Measurements from ENCODE around the gene SIGLEC1.

SIGLEC1 gene

DNA sequence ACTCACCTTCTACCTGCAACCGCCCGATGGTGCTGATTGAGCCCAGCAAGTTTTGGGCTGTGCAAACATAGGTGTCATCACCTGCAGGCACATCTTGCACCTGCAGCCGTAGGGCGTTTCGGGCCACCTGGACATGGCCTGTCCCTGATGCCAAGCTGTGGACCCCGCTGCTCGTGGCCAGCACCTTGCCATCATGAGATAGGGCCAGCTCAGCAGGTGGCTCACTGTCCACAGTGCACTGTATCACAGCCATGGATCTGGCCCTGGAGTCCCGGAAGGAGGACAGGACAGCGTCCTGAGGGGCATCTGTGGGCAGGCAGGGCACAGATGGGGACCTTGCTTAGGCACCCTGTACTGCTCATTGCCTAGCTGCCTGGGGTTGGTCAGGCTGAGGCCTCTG lies 20.5 kb downstream of the SIGLEC1 start:
- no peaks in the 10 kb centered on the region for H3K36me3 ChIP-seq (replicated peaks; ENCODE audit: insufficient read depth, low read length)
- no peaks in the 10 kb centered on the region for H3K9me3 ChIP-seq (replicated peaks; ENCODE audit: insufficient read depth, low read length)
- no peaks in the 10 kb centered on the region for H3K27me3 ChIP-seq (replicated peaks; ENCODE audit: insufficient read depth, low read length)
- no peak overlapping the region for H2AFZ ChIP-seq (ENCODE audit: low read length)
- H3K9ac ChIP-seq (ENCODE audit: low read length) = no peak overlapping the region
- no peaks in the 10 kb centered on the region for H3K79me2 ChIP-seq (ENCODE audit: low read length)
- no peak overlapping the region for H3K4me2 ChIP-seq (ENCODE audit: low read depth, low read length)
- no peak for TF ChIP-seq EZH2phosphoT487 (IDR thresholded peaks at IDR 0.05; ENCODE audit: low read length)
- no peaks in the 10 kb centered on the region for H3K9me2 ChIP-seq (replicated peaks; ENCODE audit: insufficient read depth, low read length)
- DNase-seq = no peak
- H3F3A ChIP-seq (ENCODE audit: insufficient read depth, low read length) = no peaks in the 10 kb centered on the region
- no peak overlapping the region for H3K27ac ChIP-seq (ENCODE audit: low read length)
- H3K4me1 ChIP-seq (ENCODE audit: low read length) = no peaks in the 10 kb centered on the region
- no peaks in the 10 kb centered on the region for H4K20me1 ChIP-seq (ENCODE audit: insufficient read depth, low read length)
- H3K4me3 ChIP-seq (ENCODE audit: low read length) = no peak overlapping the region

DNA sequence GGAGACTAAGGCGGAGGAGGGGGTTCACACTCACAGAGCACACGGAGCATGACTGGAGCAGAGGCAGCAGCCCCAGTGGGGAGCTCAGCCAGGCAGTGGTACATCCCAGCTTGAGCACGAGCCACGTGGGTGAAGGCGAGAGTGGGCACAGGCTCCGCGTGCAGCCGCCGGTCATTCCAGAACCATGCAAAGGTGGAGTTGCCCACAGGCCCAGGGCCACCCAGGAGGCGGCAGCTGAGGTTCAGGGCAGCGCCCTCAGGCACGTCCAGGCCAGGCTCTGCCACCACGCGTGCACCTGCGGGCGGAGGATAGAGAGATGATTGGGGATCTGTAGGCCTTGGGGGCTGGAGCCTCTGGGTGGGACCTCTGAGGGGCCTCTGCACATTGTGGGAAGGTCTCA lies 21.1 kb downstream of the SIGLEC1 start:
- H3K27ac ChIP-seq (ENCODE audit: low read length) = no peak overlapping the region
- H3K9ac ChIP-seq (ENCODE audit: low read length) = no peak overlapping the region
- no peaks in the 10 kb centered on the region for H3K9me2 ChIP-seq (replicated peaks; ENCODE audit: insufficient read depth, low read length)
- no peak overlapping the region for H2AFZ ChIP-seq (ENCODE audit: low read length)
- no peaks in the 10 kb centered on the region for H3K27me3 ChIP-seq (replicated peaks; ENCODE audit: insufficient read depth, low read length)
- no peak overlapping the region for H3K4me2 ChIP-seq (ENCODE audit: low read depth, low read length)
- no peaks in the 10 kb centered on the region for H3K36me3 ChIP-seq (replicated peaks; ENCODE audit: insufficient read depth, low read length)
- TF ChIP-seq, protein P1, sequence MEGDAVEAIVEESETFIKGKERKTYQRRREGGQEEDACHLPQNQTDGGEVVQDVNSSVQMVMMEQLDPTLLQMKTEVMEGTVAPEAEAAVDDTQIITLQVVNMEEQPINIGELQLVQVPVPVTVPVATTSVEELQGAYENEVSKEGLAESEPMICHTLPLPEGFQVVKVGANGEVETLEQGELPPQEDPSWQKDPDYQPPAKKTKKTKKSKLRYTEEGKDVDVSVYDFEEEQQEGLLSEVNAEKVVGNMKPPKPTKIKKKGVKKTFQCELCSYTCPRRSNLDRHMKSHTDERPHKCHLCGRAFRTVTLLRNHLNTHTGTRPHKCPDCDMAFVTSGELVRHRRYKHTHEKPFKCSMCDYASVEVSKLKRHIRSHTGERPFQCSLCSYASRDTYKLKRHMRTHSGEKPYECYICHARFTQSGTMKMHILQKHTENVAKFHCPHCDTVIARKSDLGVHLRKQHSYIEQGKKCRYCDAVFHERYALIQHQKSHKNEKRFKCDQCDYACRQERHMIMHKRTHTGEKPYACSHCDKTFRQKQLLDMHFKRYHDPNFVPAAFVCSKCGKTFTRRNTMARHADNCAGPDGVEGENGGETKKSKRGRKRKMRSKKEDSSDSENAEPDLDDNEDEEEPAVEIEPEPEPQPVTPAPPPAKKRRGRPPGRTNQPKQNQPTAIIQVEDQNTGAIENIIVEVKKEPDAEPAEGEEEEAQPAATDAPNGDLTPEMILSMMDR (IDR thresholded peaks at IDR 0.05; ENCODE audit: low read length) = no peak
- no peak for TF ChIP-seq EZH2 (optimal IDR thresholded peaks at IDR 0.05; ENCODE audit: low read depth, low read length)
- TF ChIP-seq EZH2phosphoT487 (IDR thresholded peaks at IDR 0.05; ENCODE audit: low read length) = no peak
- no peaks in the 10 kb centered on the region for H3K79me2 ChIP-seq (ENCODE audit: low read length)
- no peak for DNase-seq
- no peaks in the 10 kb centered on the region for H3K4me1 ChIP-seq (ENCODE audit: low read length)
- H4K20me1 ChIP-seq (ENCODE audit: insufficient read depth, low read length) = no peaks in the 10 kb centered on the region
- no peaks in the 10 kb centered on the region for H3K9me3 ChIP-seq (replicated peaks; ENCODE audit: insufficient read depth, low read length)
- no peak overlapping the region for H3K4me3 ChIP-seq (ENCODE audit: low read length)
- no peaks in the 10 kb centered on the region for H3F3A ChIP-seq (ENCODE audit: insufficient read depth, low read length)

DNA sequence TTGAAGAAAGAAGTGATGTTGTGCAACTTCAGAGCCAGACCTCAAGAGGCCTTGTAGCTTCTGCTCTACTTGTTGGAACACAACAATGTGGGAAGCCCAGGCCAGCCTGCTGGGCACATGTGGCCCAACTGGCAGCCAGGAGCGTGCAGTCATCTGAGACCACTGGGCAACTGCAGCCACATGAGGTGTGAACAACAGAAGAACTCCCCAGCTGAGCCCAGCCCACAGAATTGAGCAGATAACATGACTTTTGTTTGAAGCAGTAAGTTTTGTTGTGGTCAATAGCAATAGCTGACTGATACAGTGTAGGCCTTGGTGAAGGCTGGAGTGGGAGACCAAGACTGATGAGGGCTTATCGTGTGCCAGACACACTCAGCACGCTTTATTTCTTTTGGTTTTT lies 22.0 kb downstream of the SIGLEC1 start:
- no peak overlapping the region for H2AFZ ChIP-seq (ENCODE audit: low read length)
- no peaks in the 10 kb centered on the region for H3K4me1 ChIP-seq (ENCODE audit: low read length)
- DNase-seq = no peak
- H3K4me3 ChIP-seq (ENCODE audit: low read length) = no peak overlapping the region
- TF ChIP-seq, protein P1 (IDR thresholded peaks at IDR 0.05; ENCODE audit: low read length) = no peak
- no peak for TF ChIP-seq EZH2 (optimal IDR thresholded peaks at IDR 0.05; ENCODE audit: low read depth, low read length)
- TF ChIP-seq EZH2phosphoT487 (IDR thresholded peaks at IDR 0.05; ENCODE audit: low read length) = no peak
- H3K79me2 ChIP-seq (ENCODE audit: low read length) = no peaks in the 10 kb centered on the region
- H4K20me1 ChIP-seq (ENCODE audit: insufficient read depth, low read length) = no peaks in the 10 kb centered on the region
- peaks cover 7% of the 10 kb centered on the region; the same call in 1 of the 2 replicates for H3K27me3 ChIP-seq (replicated peaks; ENCODE audit: insufficient read depth, low read length)
- no peaks in the 10 kb centered on the region for H3K9me3 ChIP-seq (replicated peaks; ENCODE audit: insufficient read depth, low read length)
- H3K4me2 ChIP-seq (ENCODE audit: low read depth, low read length) = no peak overlapping the region
- H3F3A ChIP-seq (ENCODE audit: insufficient read depth, low read length) = no peaks in the 10 kb centered on the region
- no peak overlapping the region for H3K27ac ChIP-seq (ENCODE audit: low read length)
- H3K9ac ChIP-seq (ENCODE audit: low read length) = no peak overlapping the region
- no peaks in the 10 kb centered on the region for H3K9me2 ChIP-seq (replicated peaks; ENCODE audit: insufficient read depth, low read length)
- H3K36me3 ChIP-seq (replicated peaks; ENCODE audit: insufficient read depth, low read length) = no peaks in the 10 kb centered on the region

DNA sequence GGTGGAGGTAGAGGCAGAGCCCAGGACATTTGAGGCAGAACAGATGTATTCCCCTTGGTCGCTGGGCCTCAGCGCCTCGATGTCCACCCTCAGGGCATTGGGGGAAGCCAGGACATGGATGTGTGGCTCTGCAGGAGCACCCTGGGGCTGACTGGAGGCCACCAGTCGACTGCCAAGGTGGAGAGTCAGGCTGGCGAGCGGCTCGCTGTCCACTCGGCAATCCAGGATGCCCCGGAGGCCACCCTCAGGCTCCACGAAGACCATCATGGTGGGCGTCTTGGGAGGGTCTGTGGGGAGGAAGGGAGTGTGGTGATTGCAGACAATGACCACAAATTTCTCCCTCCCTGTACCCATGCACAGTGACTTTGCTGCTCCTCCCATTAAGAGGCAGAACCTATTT lies 22.4 kb downstream of the SIGLEC1 start:
- no peak for TF ChIP-seq EZH2 (optimal IDR thresholded peaks at IDR 0.05; ENCODE audit: low read depth, low read length)
- TF ChIP-seq, protein P1 (IDR thresholded peaks at IDR 0.05; ENCODE audit: low read length) = no peak
- no peak for TF ChIP-seq EZH2phosphoT487 (IDR thresholded peaks at IDR 0.05; ENCODE audit: low read length)
- Histone ChIP-seq H3K9me3 (replicated peaks; ENCODE audit: insufficient read depth, low read length) (no peaks in the 10 kb centered on the region), H2AFZ (ENCODE audit: low read length) (no peak overlapping the region), H3K4me2 (ENCODE audit: low read depth, low read length) (no peak overlapping the region), H3K9me2 (replicated peaks; ENCODE audit: insufficient read depth, low read length) (no peaks in the 10 kb centered on the region), H3K36me3 (replicated peaks; ENCODE audit: insufficient read depth, low read length) (no peaks in the 10 kb centered on the region), H4K20me1 (ENCODE audit: insufficient read depth, low read length) (no peaks in the 10 kb centered on the region), H3K9ac (ENCODE audit: low read length) (no peak overlapping the region), H3K79me2 (ENCODE audit: low read length) (no peaks in the 10 kb centered on the region), H3F3A (ENCODE audit: insufficient read depth, low read length) (no peaks in the 10 kb centered on the region), H3K27me3 (replicated peaks; ENCODE audit: insufficient read depth, low read length) (peaks cover 9% of the 10 kb centered on the region; the same call in 1 of the 2 replicates), H3K27ac (ENCODE audit: low read length) (no peak overlapping the region), H3K4me1 (ENCODE audit: low read length) (no peaks in the 10 kb centered on the region), H3K4me3 (ENCODE audit: low read length) (no peak overlapping the region)
- DNase-seq = no peak

All from MM.1S (cell line).